Suprapubic skin (tissue), 4 donors: Measurements from ENCODE around the gene BCKDK.

Source experiments
- CTCF ChIP-seq, 2 donors: fragments of 200-600 bp in 1 of 2; fragments of 450-650 bp in 1 of 2; sonication (generic) in 1 of 2; IDR thresholded peaks; one replicate each; pipeline ENCODE4 v1.5.1; 2016 to 2019; ENCODE audit warnings: antibody characterized with exemption in 2 of 2, mild to moderate bottlenecking in 1 of 2, moderate library complexity in 1 of 2
- POLR2A ChIP-seq, 2 donors: fragments of 450-650 bp; IDR thresholded peaks; one replicate each; pipeline ENCODE4 v1.6.1; 2017; ENCODE audit warnings: antibody characterized with exemption in 2 of 2, mild to moderate bottlenecking in 2 of 2, moderate library complexity in 2 of 2
- POLR2AphosphoS5 ChIP-seq, 3 donors: sonication (generic); formaldehyde crosslinking; IDR thresholded peaks; one replicate each; pipeline ENCODE4 v1.6.1; 2017; ENCODE audit warnings: antibody characterized with exemption in 3 of 3

- TF ChIP-seq CTCF (IDR thresholded peaks at IDR 0.05), result no peak
- TF ChIP-seq POLR2A (IDR thresholded peaks at IDR 0.05), result no peak
- no peak for TF ChIP-seq POLR2AphosphoS5 (IDR thresholded peaks at IDR 0.05)
These were observed 1.4 kb upstream of the BCKDK start for GRCh38 chr16:31106509-31107464.
